ENCODE results near the gene CENPS.
A peak's percentile ranks its signal among the peaks of the same experiment; 100 is the strongest.
"Not testable (repeated sequence)": the region's sequence is repeated elsewhere in the genome, so short reads cannot be mapped to it uniquely, and the experiment has no call there.

CENPS gene

DNA sequence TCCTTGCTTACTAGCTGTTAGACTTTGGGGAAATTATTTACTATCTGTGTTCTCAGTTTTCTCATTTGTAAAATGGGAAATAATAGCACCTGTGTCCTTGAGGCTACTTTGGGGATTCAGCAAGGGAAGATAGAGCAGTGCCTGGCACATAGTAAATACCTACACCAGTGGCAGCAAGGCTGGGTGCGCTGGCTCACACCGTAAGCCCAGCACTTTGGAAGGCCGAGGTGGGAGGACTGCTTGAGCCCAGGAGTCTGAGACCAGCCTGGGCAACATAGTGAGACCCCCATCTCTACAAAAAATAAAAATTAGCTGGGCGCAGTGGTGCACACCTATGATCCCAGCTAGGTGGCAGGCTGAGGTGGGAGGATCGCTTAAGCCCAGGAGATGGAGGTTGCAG is 8.6 kb upstream of the CENPS start:
- DNase-seq: no peak

GRCh38 chr1:10424034-10424433 is 6.2 kb upstream of the CENPS start:
- no peak for DNase-seq

GRCh38 chr1:10424651-10425050 is 5.6 kb upstream of the CENPS start:
- no peak for DNase-seq

DNA sequence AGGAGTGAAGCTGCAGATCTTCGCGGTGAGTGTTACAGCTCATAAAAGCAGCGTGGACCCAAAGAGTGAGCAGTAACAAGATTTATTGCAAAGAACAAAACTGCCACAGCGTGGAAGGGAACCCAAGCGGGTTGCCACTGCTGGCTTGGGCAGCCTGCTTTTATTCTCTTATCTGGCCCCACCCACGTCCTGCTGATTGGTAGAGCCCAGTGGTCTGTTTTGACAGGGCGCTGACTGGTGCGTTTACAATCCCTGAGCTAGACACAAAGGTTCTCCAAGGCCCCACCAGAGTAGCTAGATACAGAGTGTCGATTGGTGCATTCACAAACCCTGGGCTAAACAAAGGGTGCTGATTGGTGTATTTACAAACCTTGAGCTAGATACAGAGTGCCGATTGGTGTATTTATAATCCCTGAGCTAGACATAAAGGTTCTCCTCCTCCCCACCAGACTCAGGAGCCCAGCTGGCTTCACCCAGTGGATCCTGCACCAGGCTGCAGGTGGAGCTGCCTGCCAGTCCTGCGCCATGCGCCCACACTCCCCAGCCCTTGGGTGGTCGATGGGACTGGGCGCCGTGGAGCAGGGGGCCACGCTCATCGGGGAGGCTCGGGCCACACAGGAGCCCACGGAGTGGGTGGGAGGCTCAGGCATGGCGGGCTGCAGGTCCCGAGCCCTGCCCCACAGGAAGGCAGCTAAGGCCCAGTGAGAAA is 4.3 kb upstream of the CENPS start:
- DNase-seq: not testable (repeated sequence)

DNA sequence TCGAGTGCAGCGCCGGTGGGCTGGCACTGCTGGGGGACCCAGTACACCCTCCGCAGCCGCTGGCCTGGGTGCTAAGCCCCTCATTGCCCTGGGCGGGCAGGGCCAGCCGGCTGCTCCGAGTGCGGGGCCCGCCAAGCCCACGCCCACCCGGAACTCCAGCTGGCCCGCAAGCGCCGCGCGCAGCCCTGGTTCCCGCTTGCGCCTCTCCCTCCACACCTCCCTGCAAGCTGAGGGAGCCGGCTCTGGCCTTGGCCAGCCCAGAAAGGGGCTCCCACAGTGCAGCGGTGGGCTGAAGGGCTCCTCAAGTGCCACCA is 3.7 kb upstream of the CENPS start:
- not testable (repeated sequence) for DNase-seq

DNA sequence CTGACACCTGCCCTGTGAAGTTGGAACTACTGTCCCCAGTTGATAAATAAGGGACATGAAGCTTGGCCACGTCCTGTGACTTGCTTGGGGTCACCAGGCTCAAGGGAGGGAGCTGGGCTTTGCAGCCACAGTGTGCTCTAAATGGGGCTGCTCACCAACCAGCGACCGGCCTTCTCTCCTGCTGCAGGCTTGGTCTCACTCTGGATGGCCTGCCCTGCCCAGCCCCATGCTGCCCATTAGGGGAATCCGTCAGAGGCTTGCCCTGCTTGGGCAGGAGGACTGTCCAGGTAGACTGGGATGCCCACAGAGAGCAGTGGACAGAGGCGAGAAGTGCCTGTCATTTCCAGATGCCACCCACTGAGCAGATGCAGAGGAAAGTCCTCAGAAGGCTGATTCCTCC is 1.2 kb upstream of the CENPS start:
- no peak for DNase-seq

- no peak for DNase-seq
Observed at GRCh38 chr1:10429868-10430215, 391 bp upstream of the CENPS start.

DNA sequence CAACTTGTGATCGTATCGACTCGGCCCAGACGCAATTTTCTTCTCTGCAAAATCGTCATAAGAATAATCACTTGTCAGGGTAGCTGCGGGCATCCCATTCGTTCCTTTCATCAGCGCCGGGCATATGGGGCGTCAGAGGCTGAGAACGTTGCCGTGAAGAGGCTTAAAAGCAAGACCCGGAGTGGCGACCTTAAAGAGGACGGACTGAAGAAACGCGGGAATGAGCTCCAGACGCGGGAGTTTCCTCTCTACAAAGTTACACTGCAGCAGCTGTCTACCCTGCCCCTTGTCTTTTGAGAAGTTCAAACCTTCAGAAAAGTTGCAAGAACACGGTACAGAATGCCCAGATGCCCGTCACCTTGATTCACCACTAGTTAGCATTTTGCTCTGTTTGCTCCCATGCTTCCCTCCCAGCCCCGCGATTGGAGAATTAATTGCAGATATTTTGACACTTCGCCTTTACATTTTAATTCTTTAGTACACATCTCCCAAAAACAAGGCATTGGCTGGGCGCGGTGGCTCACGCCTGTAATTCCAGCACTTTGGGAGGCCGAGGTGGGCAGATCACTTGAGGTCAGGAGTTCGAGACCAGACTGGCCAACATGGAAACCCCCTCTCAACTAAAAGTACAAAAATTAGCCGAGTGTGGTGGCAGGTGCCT is 967 bp downstream of the CENPS start:
- no peak for DNase-seq

- DNase-seq: no peak
Observed at GRCh38 chr1:10432910-10433700, 2.9 kb downstream of the CENPS start.

GRCh38 chr1:10433790-10434189 is 3.6 kb downstream of the CENPS start:
- DNase-seq: no peak

DNA sequence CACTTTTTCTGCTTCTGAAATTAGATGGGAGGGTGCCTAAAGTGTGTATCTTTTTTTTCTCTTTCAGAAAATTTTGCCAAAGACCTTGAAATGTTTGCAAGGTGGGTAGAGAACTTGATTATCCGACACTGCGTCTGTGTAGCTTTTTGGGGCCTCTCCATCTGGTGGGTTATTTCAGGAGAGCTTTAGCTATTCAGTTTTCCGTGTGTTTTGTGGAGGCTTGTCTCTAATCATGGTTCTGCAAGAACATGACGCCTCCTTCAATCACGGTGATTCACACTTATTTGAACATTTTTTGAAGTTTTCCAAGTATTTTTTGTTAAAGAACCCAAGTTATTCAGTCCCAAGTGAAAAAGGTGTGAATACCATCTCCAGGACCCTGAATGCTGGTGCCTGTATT is 4.4 kb downstream of the CENPS start:
- DNase-seq: no peak

GRCh38 chr1:10437052-10437451 is 6.8 kb downstream of the CENPS start:
- no peak for DNase-seq

GRCh38 chr1:10438677-10439163 is 8.5 kb downstream of the CENPS start:
- DNase-seq: no peak

DNA sequence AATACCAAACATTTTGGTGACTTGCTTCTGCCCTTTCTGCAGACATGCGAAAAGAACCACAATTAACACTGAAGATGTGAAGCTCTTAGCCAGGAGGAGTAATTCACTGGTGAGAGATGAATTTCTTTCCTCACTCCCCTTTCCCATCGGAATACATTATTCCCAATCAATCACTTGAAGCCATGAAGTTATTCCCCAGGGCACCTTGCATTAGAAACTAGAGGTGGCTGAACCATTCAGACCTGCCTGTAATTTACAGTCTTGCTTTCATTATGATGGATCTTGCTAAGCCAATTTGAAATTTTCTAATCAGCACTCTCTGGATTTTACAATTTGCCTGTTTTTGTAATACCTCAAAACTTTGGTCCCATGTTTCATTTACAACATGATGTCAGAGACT is 10.1 kb downstream of the CENPS start:
- DNase-seq: no peak

DNA sequence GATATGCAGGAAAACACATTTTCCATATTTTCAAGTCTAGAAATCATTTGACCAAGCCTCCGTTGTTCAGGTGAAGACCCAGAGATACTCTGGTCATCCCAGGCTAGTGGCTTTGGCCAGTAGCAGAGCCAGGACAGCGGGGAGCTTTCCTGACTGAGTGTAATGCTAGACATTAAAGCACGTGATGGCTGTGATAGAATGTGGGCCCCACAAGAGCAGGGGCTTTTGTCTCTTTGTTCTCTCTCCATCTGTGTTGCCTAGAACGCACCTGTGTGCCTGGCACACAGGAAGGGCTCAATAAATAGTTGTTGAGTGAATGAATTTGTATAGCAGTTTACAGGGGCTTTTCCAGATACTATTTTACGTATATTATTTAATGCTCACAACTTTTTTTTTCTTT is 10.6 kb downstream of the CENPS start:
- no peak for DNase-seq

DNA sequence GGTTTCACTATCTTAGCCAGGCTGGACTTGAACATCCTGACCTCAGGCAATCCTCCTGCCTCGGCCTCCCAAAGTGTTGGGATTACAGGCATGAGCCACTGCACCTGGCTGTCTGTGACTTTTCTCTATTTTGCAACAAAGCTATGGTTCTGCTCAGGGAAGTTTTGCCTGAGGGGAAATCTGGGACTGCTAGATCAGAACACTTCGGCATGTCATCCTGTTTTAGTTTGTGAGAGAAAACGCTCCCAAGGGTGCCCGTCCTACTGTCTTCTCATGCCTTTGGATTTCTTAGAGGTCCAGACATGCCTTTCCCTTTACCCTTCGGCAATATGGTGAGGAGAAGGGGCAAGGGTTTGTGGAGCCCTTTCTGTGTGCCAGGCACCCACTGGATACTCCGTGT is 14.0 kb downstream of the CENPS start:
- no peak for DNase-seq

- DNase-seq: no peak
Observed at GRCh38 chr1:10444795-10445397, 14.7 kb downstream of the CENPS start.

DNA sequence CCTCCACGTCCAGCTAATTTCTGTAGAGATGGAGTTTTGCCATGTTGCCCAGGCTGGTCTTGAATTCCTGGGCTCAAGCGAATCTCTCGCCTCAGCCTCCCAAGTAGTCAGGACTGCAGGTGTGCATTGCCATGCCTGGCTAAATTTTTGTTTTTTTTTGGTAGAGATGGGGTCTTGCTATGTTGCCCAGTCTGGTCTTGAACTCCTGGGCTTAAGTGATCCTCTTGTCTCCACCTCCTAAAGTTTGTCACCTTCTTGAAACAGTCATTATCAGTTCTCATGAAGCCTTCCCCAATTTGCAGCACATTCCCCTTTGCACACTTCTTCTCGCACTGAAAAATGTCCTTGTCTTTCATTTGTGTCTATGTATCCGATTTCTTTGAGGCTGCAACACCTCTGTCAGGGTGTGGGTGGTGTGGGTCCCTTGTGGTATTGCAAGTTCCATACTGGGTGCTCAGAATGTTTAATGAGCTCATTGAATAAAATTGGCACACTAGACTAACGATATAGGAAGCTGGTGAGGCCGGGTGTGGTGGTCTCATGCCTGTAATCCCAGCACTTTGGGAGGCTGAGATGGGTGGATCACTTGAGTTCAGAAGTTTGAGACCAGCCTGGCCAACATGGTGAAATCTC is 16.7 kb downstream of the CENPS start:
- no peak for DNase-seq

- DNase-seq: no peak
Observed at GRCh38 chr1:10449751-10450150, 19.5 kb downstream of the CENPS start, which contains the start of gene CORT. TSS of gene CORT (plus strand) at chr1:10450031. CDS start at chr1:10450224, 193 bp downstream.

- no peak for DNase-seq
Observed at GRCh38 chr1:10450156-10450814, 20.1 kb downstream of the CENPS start.

DNA sequence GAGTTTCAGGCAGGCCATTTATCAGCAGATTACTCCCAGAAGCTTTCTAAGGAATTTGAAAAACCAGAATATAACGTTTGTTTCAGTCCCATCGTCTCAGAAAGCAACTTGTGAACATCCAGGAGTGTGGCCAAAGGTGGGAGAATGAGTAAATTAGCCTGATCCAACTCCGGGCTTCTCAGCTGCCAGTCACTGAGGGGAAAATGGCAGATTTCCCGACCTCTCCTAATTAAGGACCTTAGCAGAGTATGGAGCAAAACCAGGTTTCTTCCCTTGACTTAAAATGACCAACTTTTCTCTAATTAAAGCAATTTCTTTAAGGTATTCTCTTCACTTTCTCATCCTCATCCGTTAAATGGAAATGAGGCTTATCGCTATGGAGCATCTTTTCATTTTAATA is 20.6 kb downstream of the CENPS start:
- no peak for DNase-seq

- peak in 1 of 2 donors; percentile 17 for DNase-seq
Observed at GRCh38 chr1:10451287-10451686, 21.1 kb downstream of the CENPS start.

Measured in hippocampal formation (tissue), 2 donors.